Panc1 (cell line): ENCODE measurements around the gene MAGI1. TPM values are rescaled to one million over a fixed set of nuclear protein-coding genes. Genes with fewer than 3 reads are reported as not detected.

ENCODE experiments used
- ATAC-seq: fragments of 200-7000 bp; cut with Tn5 transposase; 2 replicates; pipeline ENCODE4 v1.9.1; 2020; ENCODE audit warnings: mild to moderate bottlenecking, moderate library complexity
- BruUV-seq: library from RNA; stranded (reverse); fragments of 400-500 nt; replicated peaks from 2 replicates; lab custom pipeline; 2021; lab: Mats Ljungman, UMichigan
- CTCF ChIA-PET: fragments of 300-600 bp; sonication (Branson Sonifier 250); formaldehyde crosslinking; loops from one replicate; lab custom pipeline; 2022; ENCODE audit warnings: antibody characterized with exemption; lab: Charles Lee
- POLR2A ChIA-PET: fragments of 300-600 bp; sonication (Branson Sonifier 250); formaldehyde crosslinking; loops from one replicate; lab custom pipeline; 2022; ENCODE audit warnings: antibody characterized with exemption; lab: Charles Lee
- DNase-seq: peaks from one replicate; pipeline ENCODE4 v3.0.0-alpha.2; 2010; ENCODE audit warnings: low read depth, low spot score
- H3K27ac ChIP-seq: 2 replicates; pipeline ENCODE4 v1.5.1; 2011; ENCODE audit warnings: mild to moderate bottlenecking, low read length, inconsistent platforms
- H3K27me3 ChIP-seq: fragments of 200-500 bp; sonication (Bioruptor generic); 2 replicates; pipeline ENCODE4 v1.6.0; 2014; ENCODE audit warnings: low read length, inconsistent platforms; ENCODE audit not compliant: control insufficient read depth, insufficient read depth
- H3K36me3 ChIP-seq: fragments of 200-500 bp; sonication (Bioruptor generic); 2 replicates; pipeline ENCODE4 v1.5.1; 2014; ENCODE audit warnings: inconsistent platforms, mild to moderate bottlenecking, low read length, moderate library complexity; ENCODE audit not compliant: control insufficient read depth, insufficient read depth
- H3K4me1 ChIP-seq: 2 replicates; pipeline ENCODE4 v1.5.1; 2011; ENCODE audit warnings: inconsistent platforms, mild to moderate bottlenecking, low read length, moderate library complexity; ENCODE audit not compliant: control insufficient read depth, insufficient read depth
- H3K4me3 ChIP-seq, 2 experiments: 2 replicates each; pipeline ENCODE4 v1.5.1; 2011 to 2012; ENCODE audit warnings: low read depth in 2 of 2, low read length in 2 of 2, mild to moderate bottlenecking in 2 of 2, inconsistent platforms in 1 of 2, moderate library complexity in 1 of 2
- H3K9me3 ChIP-seq: fragments of 200-500 bp; sonication (Bioruptor generic); 2 replicates; pipeline ENCODE4 v1.5.1; 2014; ENCODE audit warnings: low read depth, mild to moderate bottlenecking, inconsistent platforms, low read length, moderate library complexity; ENCODE audit not compliant: control insufficient read depth, insufficient read depth
- CTCF ChIP-seq: fragments of 450-650 bp; IDR thresholded peaks from 2 replicates; pipeline ENCODE4 v1.5.1; 2017; ENCODE audit warnings: mild to moderate bottlenecking
- POLR2AphosphoS5 ChIP-seq: IDR thresholded peaks from 2 replicates; pipeline ENCODE4 v1.6.1; 2012; ENCODE audit warnings: mild to moderate bottlenecking, low read depth, low read length, moderate library complexity
- SIN3A ChIP-seq: IDR thresholded peaks from 2 replicates; pipeline ENCODE4 v1.6.1; 2012; ENCODE audit warnings: low read depth, mild to moderate bottlenecking, low read length, moderate library complexity, borderline replicate concordance; ENCODE audit not compliant: insufficient read depth
- TCF7L2 ChIP-seq: IDR thresholded peaks from 2 replicates; pipeline ENCODE4 v1.6.1; 2011; ENCODE audit warnings: mild to moderate bottlenecking, low read depth, low read length, inconsistent platforms
- in situ Hi-C: cut with HindIII; loops from 2 replicates; pipeline ENCODE4 v1.10.0; 2016; ENCODE audit warnings: low sequenced_read_pairs, low pct_unique_long_range_greater_than_20kb
- intact Hi-C: fragments of 100-400 bp; cut with micrococcal nuclease; formaldehyde crosslinking; loops from one replicate; pipeline ENCODE4 v1.10.0; 2022; ENCODE audit not compliant: unreplicated experiment
- total RNA-seq: library from RNA; stranded (reverse); gene quantifications from one replicate; pipeline ENCODE4 v1.2.1, GENCODE V29; 2021; ENCODE audit not compliant: unreplicated experiment
- TF ChIP-seq, protein P1 (sequence below), 2 experiments: IDR thresholded peaks; 2 replicates each; pipeline ENCODE4 v1.6.1; 2011 to 2012; ENCODE audit warnings: low read depth in 2 of 2, control low read depth in 1 of 2, low read length in 1 of 2, mild to moderate bottlenecking in 1 of 2, moderate library complexity in 1 of 2; ENCODE audit not compliant: insufficient read depth in 1 of 2

MAGI1 gene
- total RNA-seq, 1 experiment from 2014 or later = 9.5 TPM

GRCh38 chr3:65381496-65382010 is 657.2 kb downstream of the MAGI1 start:
- no TSS peak for BruUV-seq
- ChIA-PET CTCF (no interaction called here), POLR2A (interaction anchor here (0.6 kb wide), 1 partner anchor 713 kb away, joined by 3 read pairs; no protein-coding TSS in a partner anchor)
- no peaks in the 10 kb centered on the region for H3K9me3 ChIP-seq
- ATAC-seq (no peak), DNase-seq (no peak)
- intact Hi-C loops = no loop called here
- TF ChIP-seq, protein P1, sequence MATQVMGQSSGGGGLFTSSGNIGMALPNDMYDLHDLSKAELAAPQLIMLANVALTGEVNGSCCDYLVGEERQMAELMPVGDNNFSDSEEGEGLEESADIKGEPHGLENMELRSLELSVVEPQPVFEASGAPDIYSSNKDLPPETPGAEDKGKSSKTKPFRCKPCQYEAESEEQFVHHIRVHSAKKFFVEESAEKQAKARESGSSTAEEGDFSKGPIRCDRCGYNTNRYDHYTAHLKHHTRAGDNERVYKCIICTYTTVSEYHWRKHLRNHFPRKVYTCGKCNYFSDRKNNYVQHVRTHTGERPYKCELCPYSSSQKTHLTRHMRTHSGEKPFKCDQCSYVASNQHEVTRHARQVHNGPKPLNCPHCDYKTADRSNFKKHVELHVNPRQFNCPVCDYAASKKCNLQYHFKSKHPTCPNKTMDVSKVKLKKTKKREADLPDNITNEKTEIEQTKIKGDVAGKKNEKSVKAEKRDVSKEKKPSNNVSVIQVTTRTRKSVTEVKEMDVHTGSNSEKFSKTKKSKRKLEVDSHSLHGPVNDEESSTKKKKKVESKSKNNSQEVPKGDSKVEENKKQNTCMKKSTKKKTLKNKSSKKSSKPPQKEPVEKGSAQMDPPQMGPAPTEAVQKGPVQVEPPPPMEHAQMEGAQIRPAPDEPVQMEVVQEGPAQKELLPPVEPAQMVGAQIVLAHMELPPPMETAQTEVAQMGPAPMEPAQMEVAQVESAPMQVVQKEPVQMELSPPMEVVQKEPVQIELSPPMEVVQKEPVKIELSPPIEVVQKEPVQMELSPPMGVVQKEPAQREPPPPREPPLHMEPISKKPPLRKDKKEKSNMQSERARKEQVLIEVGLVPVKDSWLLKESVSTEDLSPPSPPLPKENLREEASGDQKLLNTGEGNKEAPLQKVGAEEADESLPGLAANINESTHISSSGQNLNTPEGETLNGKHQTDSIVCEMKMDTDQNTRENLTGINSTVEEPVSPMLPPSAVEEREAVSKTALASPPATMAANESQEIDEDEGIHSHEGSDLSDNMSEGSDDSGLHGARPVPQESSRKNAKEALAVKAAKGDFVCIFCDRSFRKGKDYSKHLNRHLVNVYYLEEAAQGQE (IDR thresholded peaks at IDR 0.05; ENCODE audit: insufficient read depth in 1 of 2, low read depth in 2 of 2, low read length in 1 of 2) = no peak
- TF ChIP-seq POLR2AphosphoS5 (no peak), CTCF (no peak), SIN3A (no peak), TCF7L2 (no peak)
- H3K4me3 ChIP-seq = no peak overlapping the region
- H3K27me3 ChIP-seq = no peaks in the 10 kb centered on the region
- H3K36me3 ChIP-seq = no peaks in the 10 kb centered on the region
- in situ Hi-C loops = no loop called here
- H3K4me1 ChIP-seq = no peaks in the 10 kb centered on the region
- no peak overlapping the region for H3K27ac ChIP-seq

DNA sequence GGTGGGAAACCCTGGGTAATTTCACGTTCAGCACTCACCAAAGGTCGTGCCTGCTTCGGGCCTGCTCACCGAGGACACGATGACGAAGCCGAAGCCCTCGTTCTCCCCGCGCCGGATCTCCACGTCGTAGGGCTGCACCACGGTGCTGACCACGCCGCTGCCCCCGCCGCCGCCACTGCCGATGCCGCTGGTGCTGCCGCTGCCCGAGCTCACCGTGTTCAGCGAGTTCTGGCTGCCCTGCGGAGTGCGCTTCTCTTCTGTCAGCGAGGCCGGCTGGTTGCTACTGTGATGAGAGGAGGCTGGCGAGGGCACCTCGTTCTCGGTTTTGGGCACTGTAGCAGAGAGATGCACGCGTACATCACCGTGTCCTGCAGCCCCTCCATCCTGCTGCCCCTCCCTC is 659.5 kb downstream of the MAGI1 start:
- no peak for DNase-seq
- no peak for TF ChIP-seq POLR2AphosphoS5
- no peak for TF ChIP-seq CTCF
- no peak for TF ChIP-seq TCF7L2
- TF ChIP-seq, protein P1 (IDR thresholded peaks at IDR 0.05; ENCODE audit: insufficient read depth in 1 of 2, low read depth in 2 of 2, low read length in 1 of 2) = no peak
- no peak for TF ChIP-seq SIN3A
- intact Hi-C loops = no loop called here
- in situ Hi-C loops = no loop called here
- no peaks in the 10 kb centered on the region for H3K9me3 ChIP-seq
- ATAC-seq = no peak
- POLR2A ChIA-PET = no interaction called here
- H3K27ac ChIP-seq = no peak overlapping the region
- H3K4me1 ChIP-seq = no peaks in the 10 kb centered on the region
- H3K36me3 ChIP-seq = no peaks in the 10 kb centered on the region
- no TSS peak for BruUV-seq
- H3K4me3 ChIP-seq = no peak overlapping the region
- no peaks in the 10 kb centered on the region for H3K27me3 ChIP-seq
- CTCF ChIA-PET = no interaction called here
